ENCODE results near the gene HMX1. TPM values are rescaled to one million over a fixed set of nuclear protein-coding genes. Genes with fewer than 3 reads are reported as not detected.

HMX1 gene
- total RNA-seq, 4 donors from 2014 or later = not detected

- no peak overlapping the region for H3K27ac ChIP-seq
- no peaks in the 10 kb centered on the region for H3K4me1 ChIP-seq
- H3K9me3 ChIP-seq = no peaks in the 10 kb centered on the region
- peak; percentile 38 to 53 for DNase-seq (ENCODE audit: low spot score in 2 of 2)
- no peak overlapping the region for H3K4me3 ChIP-seq
- 89% methylated on average over 17 of the region's 18 CpGs for WGBS
- peaks cover 43% of the 10 kb centered on the region for H3K27me3 ChIP-seq
- no peaks in the 10 kb centered on the region for H3K36me3 ChIP-seq
- TF ChIP-seq POLR2A (IDR thresholded peaks at IDR 0.05) = no peak
- no peak for TF ChIP-seq CTCF (IDR thresholded peaks at IDR 0.05)
Measured at GRCh38 chr4:8836664-8837171, 34.9 kb downstream of the HMX1 start.

- H3K27me3 ChIP-seq = peaks cover 51% of the 10 kb centered on the region
- DNase-seq (ENCODE audit: low spot score in 2 of 2) = peak; percentile 21 to 24
- no peak overlapping the region for H3K4me3 ChIP-seq
- H3K36me3 ChIP-seq = no peaks in the 10 kb centered on the region
- 79% methylated on average over 10 of the region's 15 CpGs for WGBS
- no peaks in the 10 kb centered on the region for H3K4me1 ChIP-seq
- TF ChIP-seq CTCF (IDR thresholded peaks at IDR 0.05) (no peak), EP300 (IDR thresholded peaks at IDR 0.05) (no peak), POLR2AphosphoS5 (IDR thresholded peaks at IDR 0.05) (no peak), POLR2A (IDR thresholded peaks at IDR 0.05) (no peak)
- no peak overlapping the region for H3K27ac ChIP-seq
- no peaks in the 10 kb centered on the region for H3K9me3 ChIP-seq
Measured at GRCh38 chr4:8835521-8836365, 35.9 kb downstream of the HMX1 start.

GRCh38 chr4:8834681-8835220, 36.9 kb downstream of the HMX1 start:
- Histone ChIP-seq H3K4me3 (no peak overlapping the region), H3K27ac (no peak overlapping the region), H3K27me3 (peaks cover 50% of the 10 kb centered on the region), H3K36me3 (no peaks in the 10 kb centered on the region), H3K4me1 (no peaks in the 10 kb centered on the region), H3K9me3 (no peaks in the 10 kb centered on the region)
- peak; percentile 18 to 56 for DNase-seq (ENCODE audit: low spot score in 2 of 2)
- no peak for TF ChIP-seq EP300 (IDR thresholded peaks at IDR 0.05)
- 41% methylated on average over 11 of the region's 11 CpGs for WGBS

GRCh38 chr4:8832113-8832915, 39.3 kb downstream of the HMX1 start:
- no peaks in the 10 kb centered on the region for H3K36me3 ChIP-seq
- H3K27me3 ChIP-seq = peaks cover 53% of the 10 kb centered on the region
- TF ChIP-seq POLR2A (IDR thresholded peaks at IDR 0.05) (no peak), EP300 (IDR thresholded peaks at IDR 0.05) (no peak), CTCF (IDR thresholded peaks at IDR 0.05) (no peak), POLR2AphosphoS5 (IDR thresholded peaks at IDR 0.05) (no peak)
- peak; percentile 40 to 69 for DNase-seq (ENCODE audit: low spot score in 2 of 2)
- H3K4me1 ChIP-seq = no peaks in the 10 kb centered on the region
- H3K27ac ChIP-seq = no peak overlapping the region
- no peak overlapping the region for H3K4me3 ChIP-seq
- H3K9me3 ChIP-seq = no peaks in the 10 kb centered on the region
- WGBS = 49% methylated on average over 18 of the region's 18 CpGs

GRCh38 chr4:8831221-8832112, 40.2 kb downstream of the HMX1 start:
- H3K36me3 ChIP-seq = no peaks in the 10 kb centered on the region
- H3K27ac ChIP-seq = no peak overlapping the region
- H3K4me1 ChIP-seq = no peaks in the 10 kb centered on the region
- H3K4me3 ChIP-seq = no peak overlapping the region
- H3K27me3 ChIP-seq = peaks cover 46% of the 10 kb centered on the region
- WGBS = 78% methylated on average over 12 of the region's 13 CpGs
- TF ChIP-seq POLR2AphosphoS5 (IDR thresholded peaks at IDR 0.05) = no peak
- peak; percentile 40 to 70 for DNase-seq (ENCODE audit: low spot score in 2 of 2)
- no peaks in the 10 kb centered on the region for H3K9me3 ChIP-seq
